B cell (primary cell): ENCODE measurements around the gene ARHGAP42. TPM values are rescaled to one million over a fixed set of nuclear protein-coding genes. Genes with fewer than 3 reads are reported as not detected.

Experiments used
- ATAC-seq: fragments of 200-7000 bp; cut with Tn5 transposase; one replicate; pipeline ENCODE4 v1.10.0; 2021; ENCODE audit warnings: low read depth, mild to moderate bottlenecking, moderate number of reproducible peaks, moderate library complexity
- CTCF ChIA-PET: fragments of 350-600 bp; sonication (Branson Sonifier 250); formaldehyde crosslinking; loops from one replicate; lab custom pipeline; 2021; ENCODE audit warnings: antibody characterized with exemption, inconsistent platforms; lab: Charles Lee
- POLR2A ChIA-PET: fragments of 350-600 bp; sonication (Branson Sonifier 250); formaldehyde crosslinking; loops from one replicate; lab custom pipeline; 2021; ENCODE audit warnings: antibody characterized with exemption; lab: Charles Lee
- DNase-seq: peaks from one replicate; pipeline ENCODE4 v3.0.0; 2013
- H2AFZ ChIP-seq: 2 replicates; pipeline ENCODE4 v1.6.1; 2012; ENCODE audit warnings: mild to moderate bottlenecking, low read depth, low read length; ENCODE audit not compliant: insufficient read depth, poor library complexity, severe bottlenecking
- H3K27ac ChIP-seq, 2 donors: 1 replicate in 1 of 2; 2 replicates in 1 of 2; pipeline ENCODE4 v1.5.1; 2012 to 2013; ENCODE audit warnings: low read length in 2 of 2, mild to moderate bottlenecking in 2 of 2, moderate library complexity in 1 of 2
- H3K27me3 ChIP-seq, 4 experiments: fragments of 200-600 bp in 1 of 4; sonication (generic) in 1 of 4; replicated peaks in 1 of 4; 1 replicate in 2 of 4; 2 replicates in 2 of 4; pipeline versions ENCODE4 v1.6.1 to v1.7.0; 2013 to 2016; ENCODE audit warnings: low read length in 3 of 4, mild to moderate bottlenecking in 2 of 4, mixed read lengths in 1 of 4, moderate library complexity in 1 of 4; ENCODE audit not compliant: insufficient read depth in 4 of 4, control insufficient read depth in 3 of 4; ENCODE audit errors: control extremely low read depth in 1 of 4
- H3K36me3 ChIP-seq, 2 experiments: replicated peaks in 1 of 2; 1 replicate in 1 of 2; 2 replicates in 1 of 2; pipeline versions ENCODE4 v1.6.1 to v1.7.1; 2013; ENCODE audit warnings: low read length in 1 of 2; ENCODE audit not compliant: insufficient read depth in 2 of 2, control insufficient read depth in 1 of 2; ENCODE audit errors: control extremely low read depth in 1 of 2, extremely low read depth in 1 of 2
- H3K4me1 ChIP-seq, 2 donors: fragments of 200-600 bp in 1 of 2; sonication (generic) in 1 of 2; 1 replicate in 1 of 2; 2 replicates in 1 of 2; pipeline versions ENCODE4 v1.5.1 to v1.6.1; 2013 to 2017; ENCODE audit warnings: low read length in 2 of 2; ENCODE audit not compliant: control insufficient read depth in 2 of 2, insufficient read depth in 2 of 2
- H3K4me2 ChIP-seq: replicated peaks from 2 replicates; pipeline ENCODE3; 2012; ENCODE audit warnings: mild to moderate bottlenecking, low read depth, low read length; ENCODE audit not compliant: poor library complexity, severe bottlenecking
- H3K4me3 ChIP-seq, 5 experiments: fragments of 200-600 bp in 1 of 5; sonication (generic) in 1 of 5; 1 replicate in 3 of 5; 2 replicates in 2 of 5; pipeline versions ENCODE4 v1.5.1 to v1.7.0; 2011 to 2016; ENCODE audit warnings: low read length in 4 of 5, mild to moderate bottlenecking in 4 of 5, low read depth in 2 of 5, control low read depth in 1 of 5, moderate library complexity in 1 of 5; ENCODE audit not compliant: insufficient read depth in 1 of 5; ENCODE audit errors: control extremely low read depth in 1 of 5, extremely low read depth in 1 of 5
- H3K79me2 ChIP-seq: fragments of 200-600 bp; sonication (generic); one replicate; pipeline ENCODE4 v1.6.0; 2016; ENCODE audit warnings: low read length; ENCODE audit not compliant: control insufficient read depth, insufficient read depth
- H3K9ac ChIP-seq: fragments of 200-600 bp; sonication (generic); 2 replicates; pipeline ENCODE4 v1.6.1; 2017; ENCODE audit warnings: mild to moderate bottlenecking, low read length, moderate library complexity
- H3K9me3 ChIP-seq, 3 donors: one replicate each; pipeline versions ENCODE4 v1.6.1 to v1.7.1; 2013; ENCODE audit warnings: low read length in 2 of 3; ENCODE audit not compliant: control insufficient read depth in 2 of 3, insufficient read depth in 1 of 3; ENCODE audit errors: control extremely low read depth in 1 of 3
- H4K20me1 ChIP-seq: 2 replicates; pipeline ENCODE4 v1.6.0; 2012; ENCODE audit warnings: mild to moderate bottlenecking, low read length; ENCODE audit not compliant: insufficient read depth, control insufficient read depth, poor library complexity, severe bottlenecking
- H3K27ac Mint-ChIP-seq: one replicate; pipeline ENCODE4 v1.8.0; 2021; ENCODE audit warnings: mixed read lengths
- H3K27me3 Mint-ChIP-seq: one replicate; pipeline ENCODE4 v1.8.0; 2021; ENCODE audit warnings: mixed read lengths
- H3K4me1 Mint-ChIP-seq: one replicate; pipeline ENCODE4 v1.8.0; 2021; ENCODE audit warnings: mixed read lengths
- H3K4me3 Mint-ChIP-seq: one replicate; pipeline ENCODE4 v1.8.0; 2021; ENCODE audit warnings: mixed read lengths
- H3K9me3 Mint-ChIP-seq: one replicate; pipeline ENCODE4 v1.8.0; 2022; ENCODE audit warnings: mixed read lengths; ENCODE audit not compliant: insufficient read depth
- EZH2 ChIP-seq: IDR thresholded peaks from 2 replicates; pipeline ENCODE4 v1.6.1; 2012; ENCODE audit warnings: borderline replicate concordance, low read depth, mild to moderate bottlenecking, moderate library complexity, low read length; ENCODE audit not compliant: insufficient read depth, poor library complexity, severe bottlenecking
- WGBS: methylation state at CpG from one replicate; pipeline ENCODE4 v1.1.5; 2013; ENCODE audit warnings: missing lambda C conversion rate; ENCODE audit not compliant: insufficient coverage; 5-methylcytosine and 5-hydroxymethylcytosine counted together
- intact Hi-C: fragments of 100-400 bp; cut with micrococcal nuclease; formaldehyde crosslinking; loops from one replicate; pipeline ENCODE4 v1.10.0; 2022
- polyA plus RNA-seq: library from polyadenylated mRNA; depleted of rRNA; stranded (reverse); fragments of >200 nt; gene quantifications from 2 replicates; pipeline ENCODE4 v1.2.3, GENCODE V29; 2012
- total RNA-seq, 2 donors: library from RNA; stranded (reverse); fragments of 120-200 nt in 1 of 2; gene quantifications; 1 replicate in 1 of 2; 2 replicates in 1 of 2; pipeline versions ENCODE4 v1.2.3 to v1.2.4, GENCODE V29; 2013 to 2022
- TF ChIP-seq, protein P1 (sequence below): fragments of 200-600 bp; IDR thresholded peaks from one replicate; pipeline ENCODE4 v1.8.0; 2022; ENCODE audit warnings: antibody characterized with exemption, mild to moderate bottlenecking

Gene ARHGAP42
- total and polyA plus RNA-seq, 2 donors (not counting 1 experiment from before 2014, with no cell fraction given), result 3.8 to 4.9 TPM

DNA sequence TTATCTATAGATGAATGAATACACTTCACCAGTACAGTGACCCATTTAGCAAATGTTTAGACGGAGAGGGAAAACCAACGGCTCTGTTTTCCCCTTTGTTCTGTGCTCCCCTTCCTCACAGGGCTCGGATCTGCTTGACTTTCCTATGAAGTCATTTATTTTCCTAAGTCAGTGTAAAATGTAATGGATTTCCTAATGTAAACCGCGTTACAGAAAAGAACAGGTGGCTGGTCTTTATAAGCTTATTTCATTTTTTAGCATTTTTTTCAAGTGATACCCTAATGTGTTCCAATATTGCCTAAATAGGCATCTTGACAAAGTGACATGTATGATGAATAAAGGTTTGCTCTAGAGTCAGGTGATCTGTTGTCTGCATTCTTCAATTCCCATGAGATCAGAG, 235.0 kb downstream of the ARHGAP42 start:
- Histone ChIP-seq H3K9ac (no peak overlapping the region), H3K4me2 (no peak overlapping the region), H3K36me3 (peaks cover 0 to 2% of the 10 kb centered on the region in 2 experiments), H3K27me3 (no peaks in the 10 kb centered on the region), H2AFZ (no peak overlapping the region), H3K79me2 (no peaks in the 10 kb centered on the region), H3K9me3 (no peaks in the 10 kb centered on the region), H3K4me1 (no peaks in the 10 kb centered on the region), H3K27ac (no peak overlapping the region), H3K4me3 (no peak overlapping the region), H4K20me1 (no peaks in the 10 kb centered on the region)
- intact Hi-C loops, result no loop called here
- no peak for ATAC-seq
- H3K9me3 Mint-ChIP-seq, result no peaks in the 10 kb centered on the region
- peaks cover 6% of the 10 kb centered on the region for H3K4me1 Mint-ChIP-seq
- WGBS, result no CpG with 5 or more reads among the region's 5 CpGs
- TF ChIP-seq, protein P1, sequence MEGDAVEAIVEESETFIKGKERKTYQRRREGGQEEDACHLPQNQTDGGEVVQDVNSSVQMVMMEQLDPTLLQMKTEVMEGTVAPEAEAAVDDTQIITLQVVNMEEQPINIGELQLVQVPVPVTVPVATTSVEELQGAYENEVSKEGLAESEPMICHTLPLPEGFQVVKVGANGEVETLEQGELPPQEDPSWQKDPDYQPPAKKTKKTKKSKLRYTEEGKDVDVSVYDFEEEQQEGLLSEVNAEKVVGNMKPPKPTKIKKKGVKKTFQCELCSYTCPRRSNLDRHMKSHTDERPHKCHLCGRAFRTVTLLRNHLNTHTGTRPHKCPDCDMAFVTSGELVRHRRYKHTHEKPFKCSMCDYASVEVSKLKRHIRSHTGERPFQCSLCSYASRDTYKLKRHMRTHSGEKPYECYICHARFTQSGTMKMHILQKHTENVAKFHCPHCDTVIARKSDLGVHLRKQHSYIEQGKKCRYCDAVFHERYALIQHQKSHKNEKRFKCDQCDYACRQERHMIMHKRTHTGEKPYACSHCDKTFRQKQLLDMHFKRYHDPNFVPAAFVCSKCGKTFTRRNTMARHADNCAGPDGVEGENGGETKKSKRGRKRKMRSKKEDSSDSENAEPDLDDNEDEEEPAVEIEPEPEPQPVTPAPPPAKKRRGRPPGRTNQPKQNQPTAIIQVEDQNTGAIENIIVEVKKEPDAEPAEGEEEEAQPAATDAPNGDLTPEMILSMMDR, result no peak
- TF ChIP-seq EZH2, result no peak
- POLR2A ChIA-PET, result no interaction called here
- H3K27ac Mint-ChIP-seq, result no peak overlapping the region
- CTCF ChIA-PET, result interaction anchor here (1.1 to 1.3 kb wide), 3 partner anchors 240 to 345 kb away, joined by 3 read pairs; no protein-coding TSS in a partner anchor
- H3K4me3 Mint-ChIP-seq, result no peak overlapping the region
- H3K27me3 Mint-ChIP-seq, result no peaks in the 10 kb centered on the region
- DNase-seq, result no peak

- Histone ChIP-seq H3K9ac (no peak overlapping the region), H4K20me1 (no peaks in the 10 kb centered on the region), H3K4me3 (no peak overlapping the region), H3K27ac (no peak overlapping the region), H3K9me3 (no peaks in the 10 kb centered on the region), H3K4me2 (no peak overlapping the region), H3K36me3 (peaks cover 0 to 2% of the 10 kb centered on the region in 2 experiments), H3K4me1 (no peaks in the 10 kb centered on the region), H3K27me3 (no peaks in the 10 kb centered on the region), H3K79me2 (no peaks in the 10 kb centered on the region), H2AFZ (no peak overlapping the region)
- intact Hi-C loops, result no loop called here
- CTCF ChIA-PET, result interaction anchor here (0.6 to 1.3 kb wide), 2 partner anchors 347 kb away, joined by 3 read pairs; no protein-coding TSS in a partner anchor
- Mint-ChIP-seq H3K27me3 (no peaks in the 10 kb centered on the region), H3K9me3 (no peaks in the 10 kb centered on the region), H3K4me1 (peaks cover 6% of the 10 kb centered on the region), H3K4me3 (no peak overlapping the region), H3K27ac (no peak overlapping the region)
- no CpG with 5 or more reads among the region's 2 CpGs for WGBS
- ATAC-seq (no peak), DNase-seq (no peak)
- TF ChIP-seq EZH2, result no peak
- TF ChIP-seq, protein P1, result no peak
- POLR2A ChIA-PET, result no interaction called here
Observed at GRCh38 chr11:100923555-100923954, 236.5 kb downstream of the ARHGAP42 start.
